Activated CD8-positive, alpha-beta memory T cell treated with anti-CD3 and anti-CD28 coated beads, Interleukin-2, amount 50 U/mL, for 48 hours (primary cell): ENCODE data around the gene TFEB.
"Not testable (repeated sequence)": the region's sequence is repeated elsewhere in the genome, so short reads cannot be mapped to it uniquely, and the experiment has no call there.

Experiments used
- DNase-seq: peaks from one replicate; pipeline ENCODE4 v3.0.0-alpha.2; 2020

TFEB gene

DNA sequence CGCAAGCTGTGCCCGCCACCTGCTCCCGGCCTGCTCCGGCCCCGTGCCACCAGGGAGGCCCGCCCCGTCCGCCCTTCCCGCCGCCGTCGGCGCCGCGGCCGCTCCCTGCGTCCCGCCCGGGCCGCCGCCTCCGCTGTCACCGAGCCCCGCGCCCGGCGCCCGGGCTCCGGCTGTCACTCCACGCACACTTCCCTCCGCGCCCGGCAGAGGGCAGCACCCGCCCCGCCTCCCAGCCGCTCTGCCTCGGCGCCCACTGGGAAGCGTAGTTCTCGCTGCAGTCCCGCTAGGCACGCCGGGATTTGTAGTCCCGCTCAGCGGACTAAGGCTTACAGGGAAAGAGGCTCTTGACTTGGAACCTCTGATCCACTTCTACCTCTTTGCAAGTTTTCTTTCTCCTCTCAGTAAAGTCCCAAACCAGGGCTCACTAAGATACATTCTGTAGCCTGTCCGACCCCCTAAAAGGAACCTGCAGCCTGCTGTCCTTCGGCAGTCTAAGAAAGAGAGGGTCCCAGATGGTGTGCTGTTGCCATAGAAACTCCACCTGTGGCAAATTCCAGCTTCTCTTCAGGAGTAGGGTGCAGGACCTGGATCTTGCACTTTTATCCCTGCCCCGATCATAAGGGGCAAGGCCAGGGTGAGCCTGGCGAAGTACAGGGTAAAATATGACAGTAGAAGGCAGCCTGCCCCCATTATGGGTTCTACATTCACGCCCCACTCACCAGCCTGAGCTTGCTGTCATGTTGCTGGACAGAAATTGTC lies at the start of gene TFEB:
Gene TFEB (minus strand): TSS at position 182 of the 759 bp plus-strand sequence. CDS start 44,395 bp downstream, outside the sequence.
- DNase-seq: peak; percentile 99

DNA sequence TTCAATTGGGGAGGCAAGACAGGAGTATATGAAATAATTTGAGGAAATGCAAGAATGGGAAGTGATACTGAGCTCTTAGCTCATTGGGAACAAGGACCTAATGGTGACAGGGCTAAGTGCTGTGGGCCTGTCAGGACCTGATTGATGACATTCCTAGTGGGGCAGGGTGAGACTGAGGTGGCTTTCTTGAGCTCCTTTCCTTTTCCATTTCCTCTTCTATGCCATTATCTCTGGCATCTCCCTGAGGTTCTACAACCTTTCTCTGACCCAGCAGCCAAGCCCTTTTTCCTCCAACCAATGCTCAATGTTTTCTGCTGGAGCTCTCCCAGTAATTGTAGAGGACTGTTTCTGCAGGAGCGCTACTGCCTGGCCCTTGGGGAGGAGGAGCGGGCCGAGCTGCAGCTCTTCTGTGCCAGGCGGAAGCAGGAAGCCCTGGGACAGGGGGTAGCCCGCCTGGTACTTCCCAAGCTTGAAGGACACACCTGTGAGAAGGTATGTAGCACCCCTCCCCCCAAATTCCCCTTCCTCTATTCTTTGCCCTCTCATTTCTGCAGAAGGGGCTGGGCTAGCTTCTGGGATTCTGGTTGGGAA lies 49.3 kb upstream of the TFEB start:
- DNase-seq: no peak

DNA sequence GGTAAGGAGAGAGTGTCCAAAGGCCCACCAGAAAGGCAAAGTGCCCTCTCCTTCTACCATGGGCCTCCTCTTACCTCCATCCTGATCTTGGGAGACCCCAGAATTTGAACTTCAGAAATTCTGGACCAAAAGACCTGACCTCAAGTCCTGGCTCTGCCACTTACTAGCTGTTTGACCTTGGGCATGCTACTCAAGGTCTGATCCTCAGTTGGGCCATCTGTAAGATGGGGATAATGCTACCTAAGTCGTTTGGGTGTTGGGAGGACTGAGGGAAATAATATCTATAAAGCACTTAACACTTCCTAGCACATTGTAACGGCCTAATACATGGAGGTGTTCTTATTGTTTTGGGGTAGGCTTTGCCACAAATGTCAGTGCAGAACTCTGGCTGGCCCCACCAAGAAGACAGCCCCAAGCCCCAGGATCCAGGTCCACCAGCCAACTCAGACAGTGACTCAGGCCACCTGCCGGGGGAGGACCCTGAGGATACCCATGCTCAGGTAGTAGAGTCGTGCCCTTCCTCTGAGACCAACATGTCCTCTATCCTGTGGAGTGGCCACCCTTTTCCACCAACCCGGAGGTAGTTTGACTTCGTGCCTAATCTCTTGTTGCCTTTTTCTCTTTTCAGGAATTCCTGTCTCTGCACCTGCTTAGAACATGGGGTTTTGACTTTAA lies 47.8 kb upstream of the TFEB start:
- DNase-seq: no peak

DNA sequence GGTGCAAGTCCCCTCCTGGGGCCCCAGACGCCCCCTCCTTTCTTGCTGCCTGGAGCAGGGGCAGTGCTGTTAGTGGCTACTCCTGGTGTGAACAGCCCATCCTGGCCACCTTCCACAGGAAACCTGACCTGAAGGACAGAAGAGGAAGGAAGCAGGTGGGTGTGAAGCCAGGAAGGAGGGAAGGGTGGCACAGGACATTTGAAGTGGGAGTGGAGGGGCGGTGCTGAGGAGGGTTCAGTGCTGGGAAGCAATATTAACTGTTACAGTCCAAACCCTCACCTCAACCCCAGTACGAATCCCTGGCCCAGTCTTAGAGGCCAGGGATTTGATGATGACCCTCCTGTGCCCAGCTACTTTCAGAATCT lies 45.9 kb upstream of the TFEB start:
- DNase-seq: no peak

DNA sequence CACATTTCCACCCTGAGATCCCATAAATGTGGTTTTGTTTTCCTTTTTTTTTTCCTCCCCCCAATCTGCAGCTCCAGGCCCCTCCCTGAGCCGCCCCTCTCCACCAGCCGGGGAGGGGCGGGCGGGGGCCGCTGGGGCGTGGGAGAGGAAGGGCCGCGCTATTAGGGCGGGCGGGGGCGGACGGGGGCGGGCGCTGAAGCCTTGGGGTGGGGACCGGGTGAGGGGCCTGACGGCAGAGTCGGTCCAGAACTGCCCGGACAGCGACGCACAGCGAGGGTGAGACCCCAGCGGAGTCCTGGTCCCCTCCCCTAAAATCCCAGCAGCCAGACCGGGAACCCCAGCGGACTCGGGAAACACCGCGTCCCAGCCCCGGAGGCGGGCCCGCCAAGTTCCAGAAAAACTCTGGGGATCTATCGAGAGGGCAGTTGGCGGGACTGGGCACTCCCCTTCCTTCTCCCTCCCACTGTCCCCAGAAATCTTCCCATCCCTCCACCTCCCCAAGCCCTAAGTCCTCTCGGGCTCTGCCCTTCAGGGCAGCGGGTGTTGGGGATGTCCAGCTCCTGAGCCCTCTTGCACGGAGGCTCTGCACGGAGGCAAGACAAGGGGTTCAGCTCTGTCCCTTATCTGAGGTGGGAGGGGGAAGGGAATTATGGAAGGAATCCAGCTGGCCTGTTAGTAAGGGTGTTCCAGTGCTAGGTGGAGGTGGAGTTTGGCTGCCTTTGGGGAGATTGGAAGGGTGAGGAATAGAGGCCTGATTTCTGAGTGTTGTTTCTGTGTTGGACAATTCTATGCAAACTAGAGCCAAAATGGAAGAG lies 45.4 kb upstream of the TFEB start, which contains the start of gene PRICKLE4:
Gene PRICKLE4 (plus strand): TSS at position 232 of the 815 bp plus-strand sequence. CDS start 2,692 bp downstream, outside the sequence.
- DNase-seq: no peak

DNA sequence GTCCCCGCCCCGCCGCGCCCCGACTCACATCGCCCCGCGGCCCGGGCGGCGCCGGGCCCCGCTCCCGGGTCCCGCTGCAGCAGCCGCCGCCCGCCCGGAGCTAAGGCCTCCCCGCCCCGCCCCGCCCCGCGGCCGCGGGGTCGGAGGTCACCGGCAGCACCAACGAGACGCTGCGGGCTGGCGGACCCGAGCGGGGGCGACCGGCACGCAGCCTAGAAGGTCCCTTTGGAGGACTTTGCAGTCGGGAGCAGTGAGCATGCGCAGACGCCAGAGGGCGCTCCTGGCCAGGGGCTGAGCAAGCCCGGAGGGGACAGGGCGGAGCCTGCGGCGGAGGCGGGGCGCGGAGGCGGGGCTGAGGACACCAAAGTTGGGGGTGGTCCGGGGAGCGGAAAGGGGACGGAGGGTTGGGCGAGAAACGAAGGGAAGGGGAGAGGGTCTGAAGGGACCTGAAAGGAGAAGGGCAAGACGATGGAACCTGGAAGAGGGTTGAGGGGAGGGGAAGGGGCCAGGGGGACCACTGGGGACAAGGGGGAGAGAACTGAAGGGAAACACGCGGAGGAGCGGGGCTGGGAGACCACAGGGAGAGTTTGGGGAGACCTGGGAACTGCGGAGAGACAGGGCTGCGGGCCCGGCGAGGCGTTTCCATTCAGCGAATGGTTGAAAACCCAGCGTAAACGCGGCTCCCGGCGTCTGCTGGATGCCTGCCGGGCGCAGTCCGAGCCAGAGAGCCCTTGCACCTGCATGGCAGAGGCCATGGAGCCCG lies 44.6 kb upstream of the TFEB start, which contains the start of gene FRS3:
Gene FRS3 (minus strand): TSS at position 113 of the 763 bp plus-strand sequence. CDS start 2,913 bp downstream, outside the sequence.
- peak; percentile 100 for DNase-seq

DNA sequence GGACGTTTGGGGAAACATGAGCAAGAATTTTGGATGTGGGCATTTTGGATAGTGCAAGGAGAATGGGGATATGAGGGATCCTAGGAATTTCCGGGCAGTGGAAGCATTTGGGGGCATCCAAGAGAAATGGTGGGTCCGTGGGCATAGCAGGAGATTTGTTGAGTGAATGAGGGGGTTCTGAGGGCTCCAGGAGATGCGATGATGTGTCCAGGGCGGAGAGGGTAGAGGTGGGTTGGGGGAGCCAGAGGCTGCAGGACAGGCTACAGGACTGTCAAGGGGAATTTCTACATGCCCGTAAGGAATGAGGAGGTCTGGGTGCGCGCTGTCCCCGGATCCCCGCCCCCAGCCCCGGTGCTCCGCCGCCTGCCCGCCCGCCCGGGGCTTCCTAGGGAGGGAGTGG lies 43.9 kb upstream of the TFEB start:
- DNase-seq: no peak

DNA sequence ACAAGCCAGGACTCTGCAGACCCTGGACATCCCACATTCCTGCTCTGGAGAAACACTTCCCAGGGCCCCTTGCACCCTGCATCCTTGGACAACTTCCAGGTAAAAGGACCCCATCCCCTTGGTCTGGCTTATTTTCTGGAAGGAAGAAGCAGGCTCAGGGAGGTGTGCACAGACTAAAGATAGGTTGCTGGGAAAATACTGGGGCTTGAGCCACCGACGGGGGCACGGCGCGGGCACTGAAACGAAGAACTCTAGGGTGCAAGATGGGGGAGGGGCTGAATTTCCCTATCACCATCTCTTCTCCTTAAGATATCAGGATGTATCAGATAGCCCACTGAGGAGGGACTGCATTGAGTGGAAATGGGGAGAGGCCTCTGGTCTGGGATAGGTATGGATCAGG lies 43.5 kb upstream of the TFEB start:
- no peak for DNase-seq

DNA sequence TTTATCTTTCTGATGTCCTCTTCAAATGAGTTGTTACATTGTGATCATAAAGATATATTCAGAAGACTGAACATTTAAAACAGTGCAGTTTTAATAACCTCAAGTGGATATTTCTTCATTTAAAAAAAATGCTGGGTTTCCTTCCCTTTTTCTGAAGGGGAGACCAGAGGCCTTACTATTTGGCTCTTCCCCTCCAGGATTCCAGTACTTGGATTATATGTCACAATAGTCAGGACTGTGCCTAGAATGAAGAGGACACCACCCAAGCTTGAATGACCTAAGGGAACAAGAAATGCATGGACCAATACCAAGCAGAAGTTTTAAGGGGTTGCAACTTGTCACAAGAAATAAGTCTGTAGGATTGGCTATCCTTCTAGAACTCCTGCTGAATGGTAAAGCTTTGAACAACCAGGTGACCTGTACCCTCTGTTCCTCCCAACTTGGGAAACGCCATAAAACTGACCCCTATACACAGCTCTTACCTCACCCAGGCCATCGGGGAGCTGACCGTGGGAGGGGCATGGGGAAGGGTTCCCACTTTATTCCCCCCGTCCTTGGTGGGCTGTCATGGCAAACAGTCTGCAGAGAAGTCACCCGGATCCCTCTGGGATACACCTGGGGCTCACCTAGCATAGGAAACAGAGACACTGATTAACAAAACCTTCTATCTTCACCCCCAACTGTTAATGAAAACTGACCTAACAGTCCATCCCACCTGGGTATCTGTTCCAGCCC lies 42.3 kb upstream of the TFEB start:
- no peak for DNase-seq

DNA sequence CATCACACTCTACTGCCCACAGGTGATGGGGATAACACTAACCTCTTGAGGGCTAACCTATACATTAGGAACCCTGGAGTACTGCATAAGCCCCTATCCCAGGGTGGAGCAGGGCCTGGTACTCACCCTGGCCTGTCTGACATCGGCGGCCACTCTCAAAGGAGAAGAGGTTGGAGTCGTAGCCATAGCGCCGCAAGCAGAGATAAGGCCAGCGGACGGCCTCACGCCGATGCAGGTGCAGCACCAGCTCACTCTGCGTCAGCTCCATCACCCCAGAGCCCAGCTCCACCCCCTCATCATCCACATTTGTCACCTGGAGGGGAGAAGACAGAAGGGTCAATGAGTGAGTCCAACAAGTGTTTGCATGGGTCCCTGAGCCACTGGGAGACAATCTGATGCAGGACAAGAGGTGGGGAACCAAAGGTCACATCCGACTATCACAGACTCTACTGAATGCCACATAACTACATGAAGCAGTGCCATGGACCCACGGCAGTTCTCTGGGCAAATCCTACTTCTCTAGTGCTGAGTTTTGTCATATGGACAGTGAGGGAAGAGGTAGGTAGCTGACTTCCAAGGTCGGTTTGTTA lies 40.0 kb upstream of the TFEB start:
- DNase-seq: no peak

DNA sequence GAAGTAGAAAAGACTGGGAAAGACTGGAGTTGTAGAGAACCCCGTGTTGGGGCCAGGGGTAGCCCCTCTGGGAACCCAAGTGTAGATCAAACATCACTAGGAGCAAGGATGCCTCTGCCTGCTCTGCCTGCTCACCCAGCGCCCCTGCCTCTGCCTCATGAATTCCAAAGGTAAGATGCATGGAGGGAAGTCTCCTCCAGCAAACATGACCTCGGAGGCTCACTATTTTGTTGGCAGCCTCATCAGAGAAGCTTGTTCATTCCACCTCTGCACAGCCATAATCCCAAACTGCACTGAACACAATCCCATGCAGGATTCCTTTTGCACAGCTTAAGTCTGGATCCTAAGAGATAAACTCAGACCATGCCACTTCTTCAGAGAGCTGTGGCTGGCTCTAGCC lies 39.4 kb upstream of the TFEB start:
- DNase-seq: no peak

DNA sequence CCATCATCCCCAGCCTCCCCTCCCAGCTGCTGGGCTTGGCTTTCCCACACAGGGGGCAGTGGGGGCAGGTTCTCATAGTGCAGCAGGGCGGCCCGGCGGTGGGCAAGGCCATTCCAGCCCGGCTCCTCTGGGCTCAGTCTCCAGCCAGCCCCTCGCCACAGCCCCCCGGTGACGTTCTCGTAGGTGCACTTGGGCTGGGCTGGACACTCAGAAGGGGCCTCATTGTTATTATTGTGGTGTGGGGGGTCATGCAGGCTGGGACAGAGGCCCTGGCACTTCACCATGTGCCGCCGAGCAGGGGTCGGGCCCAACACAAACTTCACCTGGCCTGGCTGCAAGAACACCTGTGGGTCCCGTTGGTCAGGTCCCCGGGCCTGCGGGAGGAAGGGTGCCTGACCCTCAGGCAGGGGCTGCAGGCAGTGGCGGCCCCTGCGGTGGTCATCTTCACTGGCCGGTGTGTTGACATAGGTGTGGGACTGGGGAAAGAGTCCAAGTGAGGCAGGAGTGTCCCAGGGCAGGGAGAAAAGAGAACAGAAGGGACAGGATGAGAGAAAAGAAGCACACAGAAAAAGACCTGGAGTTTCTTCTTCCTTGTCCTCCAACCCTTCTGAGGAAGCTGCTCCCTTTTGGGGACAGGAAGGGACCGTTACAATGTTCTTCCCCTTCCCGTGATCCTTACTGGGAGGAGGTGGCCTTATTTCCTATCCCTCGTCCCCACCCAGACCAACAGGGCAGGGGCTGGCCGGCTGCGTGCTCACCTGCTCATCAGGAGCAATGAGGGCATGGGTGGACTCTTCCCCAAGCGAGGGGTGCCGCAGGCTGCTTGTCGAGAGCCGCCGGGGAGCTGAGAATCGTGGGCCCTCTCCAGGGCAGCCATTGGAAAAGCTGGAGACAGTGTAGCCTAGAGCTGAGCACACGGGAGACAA lies 35.9 kb upstream of the TFEB start:
- DNase-seq: no peak

DNA sequence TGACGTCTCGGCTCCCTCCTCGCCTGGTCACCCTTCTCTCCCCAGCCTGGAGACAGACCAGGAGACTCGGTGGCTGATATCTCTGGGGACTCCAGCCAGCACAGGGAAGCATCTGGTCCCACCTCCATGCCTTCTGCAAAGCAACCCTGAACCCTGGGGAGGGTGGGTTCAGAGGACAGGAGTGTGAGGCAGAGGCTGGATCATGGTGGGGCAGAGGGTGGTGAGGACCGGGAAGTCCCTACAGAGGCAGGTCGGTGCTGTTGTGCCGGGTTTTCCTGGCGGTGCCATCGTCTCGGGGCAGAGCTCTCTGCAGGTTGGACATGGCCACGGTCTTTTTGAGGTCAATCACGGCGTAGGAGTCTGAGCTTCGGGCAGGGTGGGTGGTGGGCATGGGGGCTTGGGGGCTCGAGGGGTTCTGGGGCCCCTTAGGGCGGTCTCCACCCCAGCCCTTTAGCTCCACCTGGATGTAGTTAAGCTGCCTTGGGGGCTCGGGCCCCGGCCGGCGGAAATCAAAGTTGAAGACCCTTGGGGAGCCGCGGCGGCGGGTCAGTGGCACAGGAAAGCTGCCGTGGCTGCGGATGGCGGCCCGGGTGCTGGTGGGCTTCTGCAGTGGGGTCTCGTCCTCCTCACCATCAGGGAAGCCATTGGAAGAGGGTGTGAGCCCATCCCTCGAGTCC lies 35.1 kb upstream of the TFEB start:
- DNase-seq: no peak

DNA sequence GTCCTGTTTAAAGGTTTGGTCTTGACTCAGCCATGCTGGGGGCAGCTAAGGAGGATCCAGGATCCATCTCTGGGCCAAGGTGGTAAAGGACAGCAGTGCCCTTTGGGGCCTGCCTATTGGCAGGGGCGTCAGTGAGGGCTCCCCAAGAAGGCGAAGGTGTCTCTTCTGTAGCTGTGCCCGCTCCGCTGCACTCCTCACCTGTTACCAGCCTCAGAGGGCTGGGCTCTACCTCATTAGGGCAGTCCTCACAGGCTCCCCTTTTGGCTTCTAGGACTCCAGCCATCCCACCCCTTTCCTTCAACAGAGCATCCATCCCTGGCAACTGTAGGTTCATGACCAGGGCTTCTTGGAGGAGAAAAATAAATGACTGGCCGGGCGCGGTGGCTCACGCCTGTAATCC lies 34.0 kb upstream of the TFEB start:
- no peak for DNase-seq

DNA sequence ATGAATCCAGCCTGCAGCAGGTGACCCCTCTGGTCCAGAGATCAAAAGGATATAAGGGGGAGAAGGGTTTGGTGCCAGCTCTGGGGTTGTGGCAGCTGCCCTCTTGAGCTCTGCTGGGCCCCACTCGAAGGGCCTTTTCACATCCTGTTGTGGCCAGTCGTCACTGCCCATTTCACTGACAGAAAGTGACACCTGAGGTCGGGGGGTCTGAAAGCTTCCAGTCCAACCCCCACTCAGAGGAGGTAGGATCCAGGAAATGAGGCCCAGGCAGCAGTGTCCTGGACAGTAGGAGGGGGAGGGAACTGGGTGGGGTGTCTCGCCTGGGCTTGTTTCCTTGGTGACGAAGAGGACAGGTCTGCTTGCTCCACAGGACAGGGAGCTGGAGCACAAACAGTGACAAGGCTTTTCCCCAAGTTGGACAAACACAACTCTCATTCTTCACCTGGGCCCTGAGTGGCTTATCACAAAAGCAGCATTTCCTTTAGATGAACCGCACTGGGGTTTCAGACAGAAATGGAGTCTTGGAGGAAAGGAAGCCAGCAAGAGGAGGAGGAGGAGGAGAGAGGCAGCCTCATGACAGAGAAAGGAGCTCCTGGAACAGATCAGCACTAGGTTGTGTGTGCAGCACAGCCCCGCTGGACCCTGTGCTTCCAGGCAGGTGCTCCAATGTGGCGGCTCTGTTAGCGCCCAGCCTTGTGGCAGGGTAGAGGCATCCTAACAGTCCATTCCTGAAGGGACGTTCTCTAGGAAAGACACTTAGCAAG lies 33.3 kb upstream of the TFEB start:
- DNase-seq: no peak

DNA sequence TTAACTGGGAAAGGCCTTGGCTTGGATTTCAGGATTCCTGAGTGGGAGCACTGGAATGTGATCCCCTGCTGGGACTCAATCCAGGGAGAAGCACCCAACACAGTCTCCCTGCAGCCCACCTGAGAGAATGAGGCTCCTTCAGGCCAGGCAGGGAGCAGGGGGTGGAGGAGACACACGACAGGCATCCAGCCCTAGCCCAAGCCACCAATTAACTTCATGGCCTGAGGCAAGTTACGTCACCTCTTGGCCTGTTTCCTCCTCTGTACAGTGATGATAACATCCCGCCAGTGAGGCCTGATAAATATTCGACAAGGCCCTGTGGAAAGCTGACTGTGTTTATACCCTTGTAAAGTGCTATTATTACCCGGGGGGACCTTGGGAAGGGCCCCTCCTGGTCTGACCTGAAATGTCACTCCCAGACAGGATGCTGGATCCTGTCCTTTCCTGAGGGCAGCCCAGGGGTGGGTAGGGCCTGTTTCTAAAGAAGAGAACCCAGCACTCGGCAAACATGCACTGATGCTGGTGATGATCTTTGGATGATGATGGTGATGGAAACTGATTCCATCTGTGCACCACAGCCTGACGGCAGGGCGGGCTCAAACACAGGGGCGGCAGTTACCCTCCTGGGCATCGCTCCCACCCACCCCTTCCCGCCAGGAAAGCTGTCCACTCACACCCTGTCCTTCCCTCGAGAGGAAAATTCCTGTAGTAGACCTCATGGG lies 31.9 kb upstream of the TFEB start:
- DNase-seq: no peak

DNA sequence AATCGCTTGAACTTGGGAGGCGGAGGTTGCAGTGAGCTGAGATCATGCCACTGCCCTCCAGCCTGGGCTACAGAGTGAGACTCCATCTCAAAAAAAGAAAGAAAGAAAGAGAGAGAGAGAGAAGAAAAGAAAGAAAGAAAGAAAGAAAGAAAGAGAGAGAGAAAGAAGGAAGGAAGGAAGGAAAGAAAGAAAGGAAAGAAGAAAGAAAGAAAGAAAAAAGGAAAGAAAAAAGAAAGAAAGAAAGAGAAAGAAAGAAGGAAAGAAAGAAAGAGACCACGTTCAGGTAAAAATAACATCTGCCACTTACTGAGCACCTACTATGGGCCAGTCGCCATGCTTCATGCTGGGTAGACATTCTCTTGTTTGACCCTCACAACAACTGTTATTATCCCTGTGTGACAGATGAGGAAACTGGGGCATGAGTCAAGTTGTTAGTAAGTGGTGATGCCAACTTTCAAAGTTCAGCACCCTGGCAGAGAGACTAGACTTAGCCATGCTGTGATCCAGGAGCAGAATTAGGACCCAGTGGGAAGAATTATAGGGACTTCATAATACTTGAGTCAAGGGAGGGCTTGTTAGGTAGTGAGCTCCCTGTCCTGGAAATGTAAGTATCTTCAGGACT lies 30.7 kb upstream of the TFEB start:
- not testable (repeated sequence) for DNase-seq
